Activated T-cell treated with anti-CD3 and anti-CD28 coated beads, Interleukin-2, amount 50 U/mL, for 48 hours (primary cell): Measurements from ENCODE around the gene GTSE1.

Experiments used
- DNase-seq, 2 experiments: peaks; one replicate each; pipeline ENCODE4 v3.0.0-alpha.2; 2020

Gene GTSE1

GRCh38 chr22:46329616-46330015 is 32.9 kb downstream of the GTSE1 start:
- no peak for DNase-seq

DNA sequence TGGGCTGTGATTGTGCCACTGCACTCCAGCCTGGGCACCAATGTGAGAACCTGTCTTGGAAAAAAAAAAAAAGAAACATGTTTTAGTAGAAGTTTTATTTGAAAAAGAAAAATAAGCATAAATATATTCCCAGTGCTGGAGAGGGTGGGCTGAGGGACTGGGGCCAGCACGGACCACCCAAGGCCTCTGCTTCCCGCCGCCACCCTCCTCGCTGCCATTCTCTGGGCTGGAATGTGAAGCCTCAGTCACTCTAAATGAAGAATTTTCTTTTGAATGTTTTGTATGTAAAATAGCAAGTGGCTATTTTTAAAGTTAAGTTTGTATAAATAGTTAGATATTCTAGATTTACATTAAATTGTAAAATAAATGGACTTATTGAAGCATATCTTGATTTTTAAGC is 33.8 kb downstream of the GTSE1 start:
- no peak for DNase-seq

DNA sequence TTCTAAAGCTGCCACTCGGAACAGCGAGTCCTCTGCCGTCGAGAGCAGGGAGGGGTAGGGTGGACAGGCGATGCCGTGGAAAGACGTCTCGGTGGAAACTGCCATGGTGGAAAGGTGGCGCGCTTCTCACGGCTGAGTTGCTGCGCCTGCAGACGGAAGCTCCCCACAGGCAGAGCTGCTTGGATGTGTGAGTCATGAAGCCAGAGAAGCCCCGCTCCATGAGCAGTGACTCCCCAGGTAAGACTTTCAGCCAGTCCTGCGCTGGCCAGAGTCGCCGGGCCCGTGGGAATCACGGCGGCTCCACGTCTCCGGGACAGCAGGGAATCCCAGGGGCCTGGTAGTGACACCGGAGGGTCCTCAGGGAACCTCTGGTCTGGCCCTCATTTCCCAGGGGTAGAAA is 34.8 kb downstream of the GTSE1 start:
- no peak for DNase-seq

DNA sequence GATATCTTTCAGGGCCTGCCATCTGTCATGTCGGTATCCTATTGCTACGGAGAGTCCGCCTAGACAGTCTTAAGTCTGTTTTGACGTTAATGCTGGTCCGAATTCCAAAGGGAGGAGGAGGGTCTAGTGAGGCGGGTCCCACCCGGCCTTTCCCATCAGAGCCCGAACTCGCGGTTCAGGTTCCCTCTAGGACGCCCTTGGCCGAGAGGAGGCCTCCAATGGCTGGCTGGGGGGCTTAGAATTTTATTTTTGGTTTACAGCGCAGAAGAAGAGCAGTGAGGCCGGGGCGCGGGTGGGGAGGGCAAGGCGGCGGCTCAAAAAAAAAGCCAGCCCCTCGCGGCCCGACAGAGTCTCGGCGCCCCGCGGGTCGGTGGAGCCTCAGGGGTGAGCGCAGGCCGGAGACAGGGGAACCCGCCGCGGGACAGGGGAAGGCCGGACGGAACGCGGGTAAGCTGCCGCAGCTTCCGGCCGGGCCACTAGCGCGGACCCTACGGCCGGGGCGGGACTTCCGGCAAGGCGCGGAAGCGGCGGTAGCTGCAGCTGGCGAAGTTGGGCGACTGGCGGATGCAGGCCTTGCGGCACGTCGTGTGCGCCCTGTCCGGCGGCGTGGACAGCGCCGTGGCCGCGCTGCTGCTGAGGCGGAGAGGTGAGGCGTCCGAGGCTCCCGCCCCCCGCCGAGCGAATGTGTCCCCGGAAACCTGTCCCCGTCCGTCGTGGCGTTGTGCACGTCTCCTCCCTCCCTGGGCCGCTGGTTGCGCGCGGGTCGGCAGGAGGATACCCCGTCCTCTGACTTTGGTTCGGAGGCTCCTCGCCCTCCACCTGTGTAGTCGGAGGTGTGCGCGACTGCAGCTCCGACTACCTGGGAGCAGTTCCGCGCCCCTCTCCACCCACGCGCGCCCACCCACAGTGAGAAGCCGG is 38.8 kb downstream of the GTSE1 start, which contains the start of gene TRMU:
TSS of gene TRMU (plus strand) at position 514 of the 918 bp plus-strand sequence. CDS start at position 565, 51 bp downstream.
- peak; percentile 82 to 87 for DNase-seq

GRCh38 chr22:46336119-46337078 is 39.7 kb downstream of the GTSE1 start:
- DNase-seq, result peak; percentile 44 to 49

DNA sequence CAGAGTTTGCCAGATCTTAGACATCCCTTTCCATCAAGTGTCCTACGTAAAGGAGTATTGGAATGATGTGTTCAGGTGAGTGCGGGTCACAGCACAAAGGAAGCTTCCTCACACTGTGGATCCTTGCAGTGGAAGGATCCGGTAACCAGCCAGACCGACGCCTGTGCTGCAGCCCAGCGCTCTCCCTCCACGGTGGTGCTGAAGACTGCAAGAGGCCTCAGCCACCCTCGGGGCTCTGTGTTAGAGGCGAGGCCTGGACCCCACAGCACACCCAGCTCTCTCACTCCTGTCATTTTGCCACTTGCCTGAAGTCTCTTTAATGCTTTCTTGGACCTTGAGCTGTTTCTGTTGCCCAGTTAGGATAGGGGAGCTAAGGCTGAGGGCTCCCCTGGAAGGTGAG is 41.2 kb downstream of the GTSE1 start:
- DNase-seq, result no peak

DNA sequence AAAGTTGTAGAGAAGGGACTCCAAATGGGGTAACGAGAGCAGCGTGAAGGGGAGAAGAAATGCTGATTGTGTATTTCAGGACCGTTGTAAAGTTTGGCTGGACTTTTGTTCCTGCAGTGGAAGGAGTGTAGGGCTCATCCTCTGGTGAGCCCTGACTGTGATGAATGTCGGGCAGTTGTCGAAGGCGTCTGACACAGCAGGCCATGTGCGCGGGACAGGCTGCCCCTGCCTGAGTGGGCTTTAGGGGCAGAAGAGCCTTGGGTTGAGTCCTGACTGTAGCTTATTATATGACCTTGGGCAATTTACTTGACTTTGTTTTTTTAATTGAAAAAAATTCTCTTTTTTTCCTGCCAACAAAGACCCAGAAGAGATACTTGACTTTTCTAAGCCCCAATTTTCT is 42.0 kb downstream of the GTSE1 start:
- no peak for DNase-seq

- DNase-seq, result no peak
Observed at GRCh38 chr22:46339956-46340355, 43.3 kb downstream of the GTSE1 start.

DNA sequence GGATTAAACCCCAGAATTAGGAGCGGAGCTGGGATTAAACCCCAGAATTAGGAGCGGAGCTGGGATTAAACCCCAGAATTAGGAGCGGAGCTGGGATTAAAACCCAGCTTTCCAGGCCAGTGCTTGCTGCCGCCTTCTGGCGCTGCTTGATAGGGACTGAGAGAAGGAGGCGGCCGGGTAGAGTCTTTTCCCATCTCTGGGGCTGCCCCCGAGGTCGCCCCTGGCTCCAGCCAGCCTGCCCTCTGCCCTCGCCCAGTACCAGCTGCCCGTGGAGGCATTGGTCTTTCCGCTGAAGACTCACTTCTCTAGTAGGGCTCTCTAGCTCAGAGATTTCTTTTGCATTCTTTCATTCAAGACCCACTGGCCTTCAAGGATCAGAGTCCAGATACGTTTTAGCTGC is 44.0 kb downstream of the GTSE1 start:
- no peak for DNase-seq

DNA sequence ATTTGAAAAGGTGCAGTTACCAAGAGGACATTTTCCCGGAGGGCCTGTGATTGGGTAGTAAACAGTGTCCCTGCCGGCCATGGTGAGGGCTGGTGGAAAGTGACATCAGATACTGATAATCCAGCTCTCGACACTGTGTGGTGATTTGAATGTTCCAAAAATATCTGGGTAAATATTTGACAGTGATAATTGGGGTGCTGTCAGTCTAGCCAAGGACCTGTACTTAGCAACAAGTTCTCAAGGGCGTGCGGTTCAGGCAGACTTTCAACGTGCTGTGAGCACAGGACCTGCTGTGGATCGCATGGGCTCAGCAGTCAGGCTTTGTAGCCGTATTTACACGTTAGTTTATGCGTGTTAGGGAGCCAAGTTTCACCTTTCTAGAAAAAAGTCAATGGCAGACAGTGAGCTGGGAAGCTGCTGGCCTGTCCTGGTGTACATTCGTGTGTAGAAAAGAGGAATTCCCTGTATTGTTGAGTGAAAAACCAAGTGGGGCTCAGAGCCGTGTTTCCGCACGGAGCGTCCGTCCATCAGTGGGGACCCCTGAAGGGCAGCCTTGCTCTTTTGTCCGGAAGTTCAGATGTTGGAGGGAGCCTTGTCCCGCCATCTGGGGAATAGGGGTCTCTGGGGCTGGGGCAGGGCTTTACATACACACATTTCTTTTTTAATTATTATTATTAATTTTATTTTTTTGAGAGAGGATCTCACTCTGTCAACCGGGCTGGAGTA is 50.2 kb downstream of the GTSE1 start:
- DNase-seq, result no peak

GRCh38 chr22:46347646-46348045 is 51.0 kb downstream of the GTSE1 start:
- no peak for DNase-seq

DNA sequence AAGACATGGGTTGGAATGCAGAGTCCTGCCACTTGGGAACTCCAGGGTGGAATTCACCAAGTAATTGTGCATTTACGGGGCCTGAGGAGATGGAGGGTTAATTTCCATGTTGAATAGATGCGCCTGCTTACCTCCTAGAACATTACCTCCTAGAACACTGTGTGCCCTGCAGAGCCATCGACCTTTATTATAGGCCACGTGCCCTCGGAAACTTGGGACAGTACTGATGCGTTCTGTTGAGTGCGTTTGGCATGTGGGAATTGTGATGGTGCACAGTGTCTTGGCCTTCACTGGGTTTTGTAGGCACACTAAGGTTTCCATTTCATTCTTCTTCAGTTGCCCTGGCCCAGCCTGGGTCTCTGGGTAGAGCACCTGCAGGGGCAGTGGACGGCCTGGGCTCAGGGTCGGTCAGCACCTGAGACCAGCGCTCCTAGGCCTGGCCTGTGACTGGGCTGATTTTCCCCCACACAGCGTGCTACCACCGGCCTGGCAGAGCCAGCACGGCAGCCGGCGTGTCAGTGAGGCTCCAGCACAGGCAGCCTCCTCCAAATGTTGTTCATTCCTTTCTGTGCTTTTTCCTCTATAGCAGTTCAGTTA is 51.5 kb downstream of the GTSE1 start:
- no peak for DNase-seq

GRCh38 chr22:46349238-46349637 is 52.6 kb downstream of the GTSE1 start:
- DNase-seq, result no peak

- DNase-seq, result no peak
Observed at GRCh38 chr22:46349681-46350080, 53.0 kb downstream of the GTSE1 start.

GRCh38 chr22:46350121-46350520 is 53.5 kb downstream of the GTSE1 start:
- DNase-seq, result no peak

DNA sequence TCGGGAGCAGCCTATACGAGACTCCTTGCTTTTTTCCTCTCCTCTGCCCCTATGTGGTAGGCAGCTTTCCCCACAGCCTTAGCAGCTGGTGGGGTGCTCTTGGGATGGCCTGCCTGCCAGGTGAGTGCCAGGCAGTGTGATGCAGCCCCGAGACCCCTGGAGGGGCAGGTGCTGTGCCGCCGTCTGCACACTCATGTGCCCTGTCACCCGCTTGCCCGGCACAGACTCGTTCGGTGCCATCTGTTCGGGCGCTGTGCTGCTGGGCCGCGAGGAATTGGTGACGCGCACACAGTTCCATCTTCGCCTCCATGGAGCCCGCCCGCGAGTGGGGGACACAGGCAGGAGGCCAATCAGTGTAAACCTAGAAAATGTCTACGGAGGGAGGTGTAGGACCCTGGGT is 54.0 kb downstream of the GTSE1 start:
- DNase-seq, result no peak

DNA sequence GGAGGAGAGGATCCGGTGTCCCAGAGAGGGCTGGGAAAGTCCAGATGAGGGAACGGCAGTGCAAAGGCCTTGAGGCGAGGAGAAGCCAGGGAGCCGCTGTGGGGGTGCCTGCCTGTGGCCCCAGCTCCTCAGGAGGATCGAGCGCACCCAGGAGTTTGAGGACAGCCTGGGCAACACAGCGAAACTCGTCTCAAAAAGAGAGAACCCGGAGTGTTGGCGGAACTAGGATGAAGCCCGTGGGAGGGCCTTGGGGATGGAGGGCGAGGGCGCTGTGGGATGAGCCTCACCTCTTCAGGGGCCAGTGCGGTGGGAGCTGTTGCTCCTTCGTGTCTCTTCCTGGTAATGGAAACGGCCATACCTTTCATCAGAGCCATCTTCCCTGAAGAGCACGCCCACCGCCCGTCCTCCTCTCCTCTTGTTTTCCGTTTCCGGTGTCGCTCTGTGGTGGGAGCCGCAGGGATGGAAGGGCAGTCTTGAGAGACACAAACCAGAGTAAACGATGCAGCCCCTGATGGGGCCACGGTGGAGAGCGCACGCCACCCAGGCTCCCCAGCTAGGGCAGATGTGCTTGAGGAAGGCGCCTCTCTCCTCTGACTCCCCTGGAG is 54.6 kb downstream of the GTSE1 start:
- no peak for DNase-seq

- no peak for DNase-seq
Observed at GRCh38 chr22:46351767-46352166, 55.1 kb downstream of the GTSE1 start.

GRCh38 chr22:46352276-46352675 is 55.6 kb downstream of the GTSE1 start:
- DNase-seq, result no peak

DNA sequence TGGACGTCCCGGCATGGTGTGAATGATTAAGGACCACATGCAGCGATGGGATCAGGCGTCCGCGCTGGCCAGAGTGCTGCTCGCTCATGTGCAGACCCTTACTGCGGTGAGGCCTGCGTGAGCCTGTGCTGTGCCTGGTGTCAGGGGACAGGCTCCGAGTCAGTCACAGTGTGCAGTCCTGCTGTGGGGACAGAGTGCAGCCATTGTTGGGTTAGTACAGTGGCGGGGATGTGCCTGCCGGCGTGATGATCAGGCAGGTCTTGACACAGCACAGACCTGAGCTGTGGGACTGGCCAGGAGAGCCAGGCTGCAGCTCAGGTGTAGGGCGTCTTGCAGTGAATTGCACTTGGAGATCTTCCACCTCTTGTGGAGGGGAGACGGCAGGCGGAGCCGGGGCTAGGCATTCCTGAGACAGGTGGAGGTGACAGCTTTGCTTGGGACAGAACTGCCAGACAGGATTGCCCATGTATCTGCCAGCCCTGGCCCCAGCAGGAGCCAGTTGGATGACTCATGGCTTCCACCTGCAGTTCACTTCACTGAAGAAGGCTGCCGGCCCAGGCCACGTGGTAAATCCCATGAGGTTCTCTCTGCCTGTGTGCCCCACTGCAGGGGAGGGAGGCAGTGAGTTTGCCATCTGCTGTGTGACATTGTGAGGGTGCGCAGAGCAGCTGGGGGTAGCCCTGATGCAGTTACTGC is 56.2 kb downstream of the GTSE1 start:
- DNase-seq, result no peak

- no peak for DNase-seq
Observed at GRCh38 chr22:46353483-46354105, 56.9 kb downstream of the GTSE1 start.
